ENCODE data around the gene RNF223.
"Not testable (repeated sequence)": the region's sequence is repeated elsewhere in the genome, so short reads cannot be mapped to it uniquely, and the experiment has no call there.

Gene RNF223

DNA sequence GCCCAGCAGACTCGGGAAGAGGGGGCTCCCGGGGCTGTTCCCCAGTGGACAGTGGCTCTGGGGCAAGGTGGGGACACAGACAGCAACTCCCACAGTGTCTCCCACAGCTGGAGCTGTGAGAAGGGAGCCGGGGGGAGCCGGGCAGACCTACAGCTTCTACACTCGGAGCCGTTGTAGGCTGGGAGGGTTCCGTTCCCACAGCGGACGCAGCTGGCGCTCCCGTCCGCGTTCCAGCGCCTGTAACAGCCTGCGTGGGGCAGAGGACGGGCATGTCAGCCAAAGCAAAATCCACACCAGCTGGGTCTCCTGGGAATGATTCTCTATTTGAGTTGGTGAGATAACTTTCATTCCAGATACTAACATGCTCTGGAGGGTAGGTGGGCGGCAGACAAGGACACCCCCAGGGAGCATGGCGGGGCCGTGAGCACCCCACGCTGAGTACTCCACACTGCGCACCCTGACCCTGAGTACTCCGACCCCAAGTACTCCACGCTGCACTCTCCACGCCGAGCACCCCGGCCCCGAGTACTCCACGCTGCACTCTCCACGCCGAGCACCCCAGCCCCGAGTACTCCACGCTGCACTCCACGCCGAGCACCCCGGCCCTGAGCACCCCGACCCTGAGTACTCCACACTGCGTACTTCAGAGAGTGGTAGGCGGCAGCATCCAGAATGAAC, 13.4 kb upstream of the RNF223 start:
- no peak for DNase-seq (ENCODE audit: low read depth)

GRCh38 chr1:1086911-1087341, 12.8 kb upstream of the RNF223 start:
- DNase-seq (ENCODE audit: low read depth): no peak

GRCh38 chr1:1085911-1086841, 12.1 kb upstream of the RNF223 start:
- DNase-seq (ENCODE audit: low read depth): no peak

DNA sequence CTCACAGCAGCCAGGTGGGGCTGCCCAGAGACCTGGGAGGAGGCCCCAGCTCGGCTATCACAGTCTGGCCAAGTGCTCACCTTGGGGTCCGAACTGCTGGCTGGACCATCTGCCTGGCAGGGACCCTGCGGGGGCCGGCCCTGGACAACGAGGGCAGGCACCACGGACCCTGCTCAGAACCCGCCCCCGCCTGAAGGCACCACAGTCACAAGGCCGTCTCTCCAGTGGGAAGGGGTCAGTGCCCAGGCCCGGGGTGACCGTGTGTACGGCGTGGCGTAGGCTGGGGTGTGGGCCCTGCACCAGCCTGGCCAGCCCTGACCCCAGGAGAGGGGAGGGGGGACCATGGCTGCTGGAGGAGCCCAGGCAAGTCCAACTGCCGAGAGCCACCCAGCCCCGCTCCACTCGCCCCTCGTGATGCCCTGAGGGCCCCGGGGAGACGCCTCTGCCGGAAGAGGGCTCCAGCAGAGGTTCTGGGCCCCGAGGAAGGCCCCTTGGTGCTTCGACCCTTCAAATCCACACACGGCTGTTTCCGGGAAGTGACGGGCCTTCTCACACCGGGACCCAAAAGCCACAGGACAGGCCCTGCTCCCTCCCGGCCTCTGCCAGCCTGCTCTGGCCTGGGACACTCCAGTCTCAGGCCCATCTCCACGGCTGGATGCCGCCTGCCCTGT, 11.2 kb upstream of the RNF223 start:
- DNase-seq (ENCODE audit: low read depth): no peak

DNA sequence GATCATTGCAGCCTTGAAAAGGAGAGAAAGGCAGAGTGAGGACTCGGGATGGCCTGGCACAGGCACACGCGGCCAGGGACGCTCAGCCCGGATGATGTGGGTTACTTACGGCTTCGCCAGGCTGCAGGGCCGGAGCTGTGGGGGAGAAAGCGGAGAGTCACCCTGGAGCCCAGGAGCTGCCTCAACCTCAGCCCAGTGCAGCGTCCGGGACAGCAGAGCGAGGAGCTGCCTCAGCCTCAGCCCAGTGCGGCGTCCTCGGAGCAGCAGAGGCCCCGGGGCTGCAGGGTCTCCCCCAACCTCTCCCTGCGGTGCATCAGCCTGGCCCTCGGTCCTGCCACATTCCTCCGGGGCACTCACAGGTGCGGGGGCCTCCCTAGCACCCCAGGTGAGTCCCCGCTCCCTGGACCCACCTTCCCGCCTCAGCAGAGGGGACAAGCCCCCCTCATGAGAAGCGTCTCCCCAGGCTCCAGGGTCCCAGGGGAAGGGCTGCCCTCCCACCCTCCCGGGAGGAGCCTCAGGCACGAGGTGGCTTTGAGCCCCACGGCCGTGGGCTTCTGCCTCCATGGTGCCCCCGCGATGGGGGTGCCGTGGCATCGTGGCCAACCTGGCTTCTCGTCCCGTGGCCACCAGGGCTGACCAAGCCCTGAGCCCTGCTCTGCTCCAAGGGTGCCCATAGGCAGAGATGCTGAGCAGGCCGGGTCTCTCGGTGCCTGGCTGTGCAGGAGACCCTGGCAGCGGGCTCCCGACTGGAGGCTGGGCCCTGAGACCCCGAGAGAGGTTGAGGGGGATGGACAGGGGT, 10.5 kb upstream of the RNF223 start:
- DNase-seq (ENCODE audit: low read depth): no peak

GRCh38 chr1:1083416-1084371, 9.6 kb upstream of the RNF223 start:
- DNase-seq (ENCODE audit: low read depth): no peak

DNA sequence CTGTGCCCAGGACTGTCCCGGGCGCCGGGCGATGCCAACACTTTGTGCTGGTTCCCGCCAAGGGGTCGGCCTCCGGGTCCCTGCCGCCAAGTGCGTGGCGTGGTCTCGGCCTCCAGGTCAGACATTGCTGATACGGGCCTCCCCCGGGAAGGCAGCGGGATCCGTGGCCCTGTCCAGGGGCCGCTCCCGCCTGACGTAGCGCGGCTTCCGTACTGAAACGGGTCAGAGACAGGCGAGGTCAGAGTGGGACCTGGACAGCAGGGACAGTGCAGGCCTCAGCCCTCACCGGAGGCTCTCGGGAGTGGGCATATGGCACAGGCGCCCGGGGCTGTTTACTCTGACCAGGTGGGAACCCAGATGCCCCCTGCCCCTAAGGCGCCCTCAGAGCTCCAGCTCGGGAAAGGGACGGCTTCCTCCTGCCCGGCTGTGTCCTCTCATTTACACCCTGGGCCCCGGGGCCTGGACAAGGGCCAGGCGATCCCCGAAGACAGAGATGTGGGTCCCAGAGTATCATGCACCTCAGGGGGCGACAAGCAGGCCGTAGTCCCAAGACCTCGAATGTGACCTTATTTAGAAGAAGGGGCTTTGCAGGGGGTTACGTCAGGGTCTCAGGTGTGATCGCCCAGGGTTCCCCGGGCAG, 8.8 kb upstream of the RNF223 start:
- DNase-seq (ENCODE audit: low read depth): no peak

DNA sequence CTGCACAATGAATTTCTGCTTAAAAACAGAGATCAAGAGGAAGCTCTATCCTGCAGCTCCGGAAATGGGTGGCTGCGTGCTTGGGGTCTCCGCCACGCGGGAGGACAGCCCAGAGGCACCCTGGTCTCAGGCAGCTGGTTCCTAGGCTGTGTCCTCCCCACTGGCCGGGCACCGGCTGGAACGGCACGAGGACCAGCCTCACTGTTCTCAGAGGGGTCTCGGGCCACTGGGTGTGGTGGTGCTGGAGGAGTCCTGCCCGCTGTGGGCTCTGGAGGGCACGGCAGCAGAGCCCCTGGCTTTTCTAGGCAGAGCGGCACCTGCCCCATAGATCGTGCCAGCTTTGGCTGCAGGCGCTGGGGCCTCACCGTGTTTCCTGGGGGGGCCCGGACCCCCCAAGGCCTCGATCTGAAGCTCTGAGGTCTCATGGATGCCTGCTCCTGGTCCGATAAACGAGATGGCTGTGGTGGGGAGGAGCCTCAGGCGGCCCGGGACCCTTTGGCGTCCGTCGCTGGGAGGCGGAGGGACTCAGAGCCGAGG, 8.2 kb upstream of the RNF223 start:
- DNase-seq (ENCODE audit: low read depth): no peak

- no peak for DNase-seq (ENCODE audit: low read depth)
These were observed 7.5 kb upstream of the RNF223 start for GRCh38 chr1:1081311-1082238.

DNA sequence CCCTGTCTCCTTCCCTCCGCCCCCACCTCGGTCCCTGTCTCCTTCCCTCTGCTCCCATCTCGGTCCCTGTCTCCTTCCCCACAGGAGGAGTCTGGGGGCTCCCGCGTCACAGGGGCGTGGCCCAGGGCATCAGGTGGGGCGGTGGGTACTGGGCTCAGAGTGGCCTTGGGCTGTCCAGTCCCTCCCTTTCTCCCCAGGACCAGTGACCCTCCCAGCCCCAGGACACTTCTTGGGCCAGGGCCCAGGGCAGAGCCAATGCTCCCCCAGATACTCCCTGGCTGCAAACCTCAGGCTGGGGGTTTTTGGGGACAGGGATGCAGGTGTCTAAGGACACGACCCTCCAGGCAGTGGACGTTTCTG, 6.8 kb upstream of the RNF223 start:
- DNase-seq (ENCODE audit: low read depth): no peak

- no peak for DNase-seq (ENCODE audit: low read depth)
These were observed 6.1 kb upstream of the RNF223 start for GRCh38 chr1:1080122-1080757.

- DNase-seq (ENCODE audit: low read depth): no peak
These were observed 5.5 kb upstream of the RNF223 start for GRCh38 chr1:1079408-1080121.

DNA sequence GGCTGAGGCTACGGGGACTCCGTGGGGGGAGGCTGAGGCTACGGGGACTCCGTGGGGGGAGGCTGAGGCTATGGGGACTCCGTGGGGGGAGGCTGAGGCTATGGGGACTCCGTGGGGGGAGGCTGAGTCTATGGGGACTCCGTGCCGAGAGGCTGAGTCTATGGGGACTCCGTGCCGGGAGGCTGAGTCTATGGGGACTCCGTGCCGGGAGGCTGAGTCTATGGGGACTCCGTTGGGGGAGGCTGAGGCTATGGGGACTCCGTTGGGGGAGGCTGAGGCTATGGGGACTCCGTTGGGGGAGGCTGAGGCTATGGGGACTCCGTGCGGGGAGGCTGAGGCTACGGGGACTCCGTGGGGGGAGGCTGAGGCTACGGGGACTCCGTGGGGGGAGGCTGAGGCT, 3.3 kb upstream of the RNF223 start:
- not testable (repeated sequence) for DNase-seq (ENCODE audit: low read depth)

- DNase-seq (ENCODE audit: low read depth): no peak
These were observed 1.2 kb upstream of the RNF223 start for GRCh38 chr1:1075148-1075935.

GRCh38 chr1:1074631-1075147, 583 bp upstream of the RNF223 start:
- DNase-seq (ENCODE audit: low read depth): no peak

- DNase-seq (ENCODE audit: low read depth): no peak
These were observed 1.0 kb downstream of the RNF223 start for GRCh38 chr1:1072849-1073742.
